ENCODE results near the gene ADGRB2. TPM values are rescaled to one million over a fixed set of nuclear protein-coding genes. Genes with fewer than 3 reads are reported as not detected.

ADGRB2 gene
- total RNA-seq, 1 donor = 5.8 TPM

DNA sequence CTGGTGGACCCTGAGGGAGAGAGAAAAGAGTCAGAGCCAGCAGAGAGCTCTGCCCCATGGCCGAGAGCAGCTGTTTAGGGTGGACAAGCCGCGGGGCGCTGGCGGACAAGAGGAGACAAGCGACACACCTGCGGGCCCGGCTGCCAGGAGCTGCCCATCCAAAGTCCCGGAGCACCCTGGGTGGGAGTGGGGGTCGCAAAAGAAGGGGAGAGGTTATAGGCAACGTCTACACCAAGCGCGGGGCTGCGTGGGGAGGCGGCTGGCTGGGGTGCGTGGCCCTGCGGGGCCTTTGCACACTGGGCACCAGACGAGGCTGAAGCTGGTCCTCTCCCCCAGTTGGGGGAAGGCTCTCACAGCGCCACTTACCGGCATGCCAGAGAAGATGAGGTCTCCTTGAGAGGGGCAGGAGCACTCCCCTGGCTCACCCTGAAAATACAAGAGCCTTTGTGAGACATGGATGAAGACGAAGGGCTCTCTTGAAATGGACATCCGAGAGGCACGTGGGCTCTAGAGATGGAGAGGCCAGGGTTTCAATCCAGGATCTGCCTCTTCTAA, 84.4 kb downstream of the ADGRB2 start:
- H3K36me3 ChIP-seq (ENCODE audit: insufficient read depth, low read length) = peaks cover 93% of the 10 kb centered on the region
- no peaks in the 10 kb centered on the region for H4K20me1 ChIP-seq (ENCODE audit: insufficient read depth, low read length)
- no peak overlapping the region for H3K4me2 ChIP-seq (ENCODE audit: insufficient read depth, low read length)
- no peak overlapping the region for H3K27ac ChIP-seq (ENCODE audit: low read depth, low read length)
- H3K4me1 ChIP-seq (ENCODE audit: insufficient read depth, low read length) = no peaks in the 10 kb centered on the region
- H3K9me3 ChIP-seq (ENCODE audit: low read depth, low read length) = no peaks in the 10 kb centered on the region
- H2AFZ ChIP-seq (ENCODE audit: low read length) = no peak overlapping the region
- H3K79me2 ChIP-seq (ENCODE audit: insufficient read depth, low read length) = no peaks in the 10 kb centered on the region
- DNase-seq (ENCODE audit: insufficient read length, low spot score, missing footprints) = no peak
- H3K4me3 ChIP-seq (ENCODE audit: insufficient read depth, low read length) = no peak overlapping the region
- H3K27me3 ChIP-seq (ENCODE audit: insufficient read depth, low read length) = no peaks in the 10 kb centered on the region
- TF ChIP-seq, protein P1, sequence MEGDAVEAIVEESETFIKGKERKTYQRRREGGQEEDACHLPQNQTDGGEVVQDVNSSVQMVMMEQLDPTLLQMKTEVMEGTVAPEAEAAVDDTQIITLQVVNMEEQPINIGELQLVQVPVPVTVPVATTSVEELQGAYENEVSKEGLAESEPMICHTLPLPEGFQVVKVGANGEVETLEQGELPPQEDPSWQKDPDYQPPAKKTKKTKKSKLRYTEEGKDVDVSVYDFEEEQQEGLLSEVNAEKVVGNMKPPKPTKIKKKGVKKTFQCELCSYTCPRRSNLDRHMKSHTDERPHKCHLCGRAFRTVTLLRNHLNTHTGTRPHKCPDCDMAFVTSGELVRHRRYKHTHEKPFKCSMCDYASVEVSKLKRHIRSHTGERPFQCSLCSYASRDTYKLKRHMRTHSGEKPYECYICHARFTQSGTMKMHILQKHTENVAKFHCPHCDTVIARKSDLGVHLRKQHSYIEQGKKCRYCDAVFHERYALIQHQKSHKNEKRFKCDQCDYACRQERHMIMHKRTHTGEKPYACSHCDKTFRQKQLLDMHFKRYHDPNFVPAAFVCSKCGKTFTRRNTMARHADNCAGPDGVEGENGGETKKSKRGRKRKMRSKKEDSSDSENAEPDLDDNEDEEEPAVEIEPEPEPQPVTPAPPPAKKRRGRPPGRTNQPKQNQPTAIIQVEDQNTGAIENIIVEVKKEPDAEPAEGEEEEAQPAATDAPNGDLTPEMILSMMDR (IDR thresholded peaks at IDR 0.05; ENCODE audit: extremely low read depth, low read depth, low read length) = no peak

DNA sequence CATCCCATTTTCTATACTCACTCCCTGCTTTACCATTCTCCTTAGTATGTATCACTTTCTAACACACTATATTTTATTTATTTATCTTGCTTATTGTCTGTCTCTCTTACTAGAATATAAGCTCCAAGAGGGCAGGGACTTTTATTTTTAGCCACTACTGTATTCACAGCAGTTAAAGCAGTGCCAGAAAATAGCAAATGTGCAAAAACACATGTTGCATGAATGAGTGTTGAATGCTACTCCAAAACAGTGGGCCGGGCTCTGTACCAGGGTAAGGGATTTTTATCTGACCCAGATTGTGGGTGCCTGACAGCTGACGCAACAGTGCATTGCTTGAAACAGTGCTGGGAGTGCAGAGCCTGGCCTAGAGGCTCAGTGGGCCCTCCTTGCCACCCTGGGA, 85.0 kb downstream of the ADGRB2 start:
- Histone ChIP-seq H3K4me1 (ENCODE audit: insufficient read depth, low read length) (no peaks in the 10 kb centered on the region), H3K27me3 (ENCODE audit: insufficient read depth, low read length) (no peaks in the 10 kb centered on the region), H3K9me3 (ENCODE audit: low read depth, low read length) (no peaks in the 10 kb centered on the region), H3K4me2 (ENCODE audit: insufficient read depth, low read length) (no peak overlapping the region), H3K36me3 (ENCODE audit: insufficient read depth, low read length) (peaks cover 93% of the 10 kb centered on the region), H3K27ac (ENCODE audit: low read depth, low read length) (no peak overlapping the region), H3K4me3 (ENCODE audit: insufficient read depth, low read length) (no peak overlapping the region), H3K79me2 (ENCODE audit: insufficient read depth, low read length) (no peaks in the 10 kb centered on the region), H4K20me1 (ENCODE audit: insufficient read depth, low read length) (no peaks in the 10 kb centered on the region), H2AFZ (ENCODE audit: low read length) (no peak overlapping the region)
- DNase-seq (ENCODE audit: insufficient read length, low spot score, missing footprints) = no peak
- TF ChIP-seq, protein P1 (IDR thresholded peaks at IDR 0.05; ENCODE audit: extremely low read depth, low read depth, low read length) = no peak

DNA sequence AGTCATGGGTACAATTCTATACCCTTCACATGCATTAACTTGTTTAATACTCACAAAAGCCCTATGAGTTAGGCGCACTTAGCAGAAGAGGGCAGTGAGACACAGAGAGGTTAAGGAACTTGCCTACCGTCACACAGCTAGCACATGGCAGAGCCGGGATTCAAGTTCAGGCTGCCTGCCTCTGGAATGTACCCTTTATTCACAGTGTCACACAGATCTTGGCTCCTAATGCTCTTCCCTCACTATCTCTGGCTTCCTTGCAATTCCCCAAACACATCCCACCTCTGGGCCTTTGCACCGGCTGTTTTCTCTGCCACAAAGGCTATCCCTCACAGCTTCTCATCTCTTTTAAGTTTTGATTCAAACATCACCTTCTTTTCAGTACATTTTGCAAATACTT, 85.5 kb downstream of the ADGRB2 start:
- H3K79me2 ChIP-seq (ENCODE audit: insufficient read depth, low read length) = no peaks in the 10 kb centered on the region
- no peak overlapping the region for H3K27ac ChIP-seq (ENCODE audit: low read depth, low read length)
- no peaks in the 10 kb centered on the region for H3K4me1 ChIP-seq (ENCODE audit: insufficient read depth, low read length)
- peaks cover 93% of the 10 kb centered on the region for H3K36me3 ChIP-seq (ENCODE audit: insufficient read depth, low read length)
- H3K9me3 ChIP-seq (ENCODE audit: low read depth, low read length) = no peaks in the 10 kb centered on the region
- H3K4me3 ChIP-seq (ENCODE audit: insufficient read depth, low read length) = no peak overlapping the region
- TF ChIP-seq, protein P1 (IDR thresholded peaks at IDR 0.05; ENCODE audit: extremely low read depth, low read depth, low read length) = no peak
- DNase-seq (ENCODE audit: insufficient read length, low spot score, missing footprints) = no peak
- no peaks in the 10 kb centered on the region for H4K20me1 ChIP-seq (ENCODE audit: insufficient read depth, low read length)
- H2AFZ ChIP-seq (ENCODE audit: low read length) = no peak overlapping the region
- no peaks in the 10 kb centered on the region for H3K27me3 ChIP-seq (ENCODE audit: insufficient read depth, low read length)
- H3K4me2 ChIP-seq (ENCODE audit: insufficient read depth, low read length) = no peak overlapping the region

DNA sequence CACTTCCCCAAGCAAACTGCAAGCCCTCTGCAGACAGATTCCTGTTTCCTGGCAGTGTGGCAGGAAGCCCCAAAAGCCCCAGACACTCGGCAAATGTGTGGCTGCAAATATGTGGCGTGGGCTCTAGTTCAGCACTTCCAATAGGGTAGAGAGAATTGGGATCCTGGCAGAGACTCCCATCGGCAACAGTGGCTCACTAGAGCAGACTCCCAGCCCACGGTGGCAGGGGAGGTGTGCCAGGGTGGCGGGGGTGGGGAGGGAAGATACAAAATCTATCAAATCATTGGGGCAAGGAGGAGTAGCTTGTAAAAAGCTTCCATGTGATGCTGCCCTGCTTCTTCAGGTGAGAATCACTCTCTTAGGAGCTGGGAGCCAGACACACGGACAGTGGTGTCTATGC, 86.2 kb downstream of the ADGRB2 start:
- Histone ChIP-seq H4K20me1 (ENCODE audit: insufficient read depth, low read length) (no peaks in the 10 kb centered on the region), H3K9me3 (ENCODE audit: low read depth, low read length) (no peaks in the 10 kb centered on the region), H2AFZ (ENCODE audit: low read length) (no peak overlapping the region), H3K4me1 (ENCODE audit: insufficient read depth, low read length) (no peaks in the 10 kb centered on the region), H3K36me3 (ENCODE audit: insufficient read depth, low read length) (peaks cover 91% of the 10 kb centered on the region), H3K27ac (ENCODE audit: low read depth, low read length) (no peak overlapping the region), H3K4me2 (ENCODE audit: insufficient read depth, low read length) (no peak overlapping the region), H3K4me3 (ENCODE audit: insufficient read depth, low read length) (no peak overlapping the region), H3K27me3 (ENCODE audit: insufficient read depth, low read length) (no peaks in the 10 kb centered on the region), H3K79me2 (ENCODE audit: insufficient read depth, low read length) (no peaks in the 10 kb centered on the region)
- no peak for DNase-seq (ENCODE audit: insufficient read length, low spot score, missing footprints)
- TF ChIP-seq, protein P1 (IDR thresholded peaks at IDR 0.05; ENCODE audit: extremely low read depth, low read depth, low read length) = no peak

Measured in osteoblast (primary cell).